Measurements from ENCODE around the gene SEC14L3. TPM values are rescaled to one million over a fixed set of nuclear protein-coding genes. Genes with fewer than 3 reads are reported as not detected.
"Not testable (repeated sequence)": the region's sequence is repeated elsewhere in the genome, so short reads cannot be mapped to it uniquely, and the experiment has no call there.

SEC14L3 gene
- total and polyA plus RNA-seq, 2 experiments from 2014 or later = not detected

- 91% methylated on average over 8 of the region's 8 CpGs for WGBS (ENCODE audit: low lambda C conversion rate, missing lambda C conversion rate)
- no peak overlapping the region for H3K27ac ChIP-seq
- H3K27me3 ChIP-seq = no peaks in the 10 kb centered on the region
- H3K36me3 ChIP-seq (replicated peaks; ENCODE audit: insufficient read depth, low read depth) = no peaks in the 10 kb centered on the region
- H3K9me2 ChIP-seq (replicated peaks; ENCODE audit: insufficient read depth) = no peaks in the 10 kb centered on the region
- no peaks in the 10 kb centered on the region for H3K9me3 ChIP-seq (ENCODE audit: low read depth)
- no peak overlapping the region for H3K4me3 ChIP-seq
- TF ChIP-seq EZH2 (IDR thresholded peaks at IDR 0.05; ENCODE audit: borderline replicate concordance) (no peak), CTCF (IDR thresholded peaks at IDR 0.05; ENCODE audit: poor library complexity) (no peak), EZH2phosphoT487 (IDR thresholded peaks at IDR 0.05; ENCODE audit: low read depth, severe bottlenecking, unreplicated experiment) (no peak)
- H2AFZ ChIP-seq = no peak overlapping the region
- no peaks in the 10 kb centered on the region for H3K79me2 ChIP-seq
- DNase-seq (ENCODE audit: low spot score) = no peak
- H3K4me1 ChIP-seq (ENCODE audit: insufficient read depth) = no peaks in the 10 kb centered on the region
- no peaks in the 10 kb centered on the region for H4K20me1 ChIP-seq (ENCODE audit: insufficient read depth, poor library complexity, severe bottlenecking)
- H3K4me2 ChIP-seq = no peak overlapping the region
Measured at GRCh38 chr22:30455075-30455840, 16.6 kb downstream of the SEC14L3 start.

- H3K79me2 ChIP-seq = no peaks in the 10 kb centered on the region
- no peaks in the 10 kb centered on the region for H3K9me3 ChIP-seq (ENCODE audit: low read depth)
- no peak overlapping the region for H3K27ac ChIP-seq
- DNase-seq (ENCODE audit: low spot score) = no peak
- H3K4me3 ChIP-seq = no peak overlapping the region
- no peaks in the 10 kb centered on the region for H3K4me1 ChIP-seq (ENCODE audit: insufficient read depth)
- H3K4me2 ChIP-seq = no peak overlapping the region
- no peaks in the 10 kb centered on the region for H3K9me2 ChIP-seq (replicated peaks; ENCODE audit: insufficient read depth)
- TF ChIP-seq CTCF (IDR thresholded peaks at IDR 0.05; ENCODE audit: poor library complexity) (peak; percentile 12), EZH2 (IDR thresholded peaks at IDR 0.05; ENCODE audit: borderline replicate concordance) (no peak), EZH2phosphoT487 (IDR thresholded peaks at IDR 0.05; ENCODE audit: low read depth, severe bottlenecking, unreplicated experiment) (no peak)
- WGBS (ENCODE audit: low lambda C conversion rate, missing lambda C conversion rate) = 79% methylated on average over 6 of the region's 6 CpGs
- H4K20me1 ChIP-seq (ENCODE audit: insufficient read depth, poor library complexity, severe bottlenecking) = no peaks in the 10 kb centered on the region
- no peak overlapping the region for H2AFZ ChIP-seq
- H3K27me3 ChIP-seq = no peaks in the 10 kb centered on the region
- H3K36me3 ChIP-seq (replicated peaks; ENCODE audit: insufficient read depth, low read depth) = no peaks in the 10 kb centered on the region
Measured at GRCh38 chr22:30453731-30454510, 17.9 kb downstream of the SEC14L3 start.

GRCh38 chr22:30452861-30453260 is 19.0 kb downstream of the SEC14L3 start:
- Histone ChIP-seq H2AFZ (no peak overlapping the region), H3K27ac (no peak overlapping the region), H4K20me1 (ENCODE audit: insufficient read depth, poor library complexity, severe bottlenecking) (no peaks in the 10 kb centered on the region), H3K36me3 (replicated peaks; ENCODE audit: insufficient read depth, low read depth) (no peaks in the 10 kb centered on the region), H3K27me3 (no peaks in the 10 kb centered on the region), H3K79me2 (no peaks in the 10 kb centered on the region), H3K9me2 (replicated peaks; ENCODE audit: insufficient read depth) (no peaks in the 10 kb centered on the region), H3K4me3 (no peak overlapping the region), H3K9me3 (ENCODE audit: low read depth) (no peaks in the 10 kb centered on the region), H3K4me1 (ENCODE audit: insufficient read depth) (no peaks in the 10 kb centered on the region), H3K4me2 (no peak overlapping the region)
- no peak for DNase-seq (ENCODE audit: low spot score)
- no peak for TF ChIP-seq CTCF (IDR thresholded peaks at IDR 0.05; ENCODE audit: poor library complexity)
- no peak for TF ChIP-seq EZH2phosphoT487 (IDR thresholded peaks at IDR 0.05; ENCODE audit: low read depth, severe bottlenecking, unreplicated experiment)
- TF ChIP-seq EZH2 (IDR thresholded peaks at IDR 0.05; ENCODE audit: borderline replicate concordance) = no peak
- WGBS (ENCODE audit: low lambda C conversion rate, missing lambda C conversion rate) = 83% methylated on average over 6 of the region's 6 CpGs

- H3K9me2 ChIP-seq (replicated peaks; ENCODE audit: insufficient read depth); H3K27ac ChIP-seq; H2AFZ ChIP-seq; H3K27me3 ChIP-seq; H4K20me1 ChIP-seq (ENCODE audit: insufficient read depth, poor library complexity, severe bottlenecking); H3K36me3 ChIP-seq (replicated peaks; ENCODE audit: insufficient read depth, low read depth); H3K79me2 ChIP-seq; H3K4me3 ChIP-seq; DNase-seq (ENCODE audit: low spot score); H3K9me3 ChIP-seq (ENCODE audit: low read depth); H3K4me1 ChIP-seq (ENCODE audit: insufficient read depth): not testable (repeated sequence)
- H3K4me2 ChIP-seq = peak overlapping the region; percentile 55
- WGBS (ENCODE audit: low lambda C conversion rate, missing lambda C conversion rate) = 40% methylated on average over 9 of the region's 9 CpGs
Measured at GRCh38 chr22:30451488-30451887, 20.3 kb downstream of the SEC14L3 start.
